Neural progenitor cell (in vitro differentiated cells): ENCODE measurements around the gene SEMA7A. TPM values are rescaled to one million over a fixed set of nuclear protein-coding genes. Genes with fewer than 3 reads are reported as not detected.

Source experiments
- DNase-seq: peaks from one replicate; pipeline ENCODE4 v3.0.0-alpha.2; 2016; ENCODE audit warnings: low spot score
- H2AFZ ChIP-seq: fragments of 200-600 bp; sonication (generic); replicated peaks from 2 replicates; pipeline ENCODE4 v1.6.1; 2016; ENCODE audit warnings: antibody characterized with exemption
- H3F3A ChIP-seq: fragments of 200-600 bp; sonication (generic); 2 replicates; pipeline ENCODE4 v1.6.1; 2016; ENCODE audit warnings: antibody characterized with exemption, low read depth
- H3K27ac ChIP-seq: fragments of 200-600 bp; sonication (generic); 2 replicates; pipeline ENCODE4 v1.5.1; 2016; ENCODE audit warnings: mild to moderate bottlenecking
- H3K27me3 ChIP-seq: fragments of 200-600 bp; sonication (generic); 2 replicates; pipeline ENCODE4 v1.6.1; 2016; ENCODE audit warnings: mild to moderate bottlenecking, moderate library complexity
- H3K36me3 ChIP-seq: fragments of 200-600 bp; sonication (generic); 2 replicates; pipeline ENCODE4 v1.5.1; 2016
- H3K4me1 ChIP-seq: fragments of 200-600 bp; sonication (generic); 2 replicates; pipeline ENCODE4 v1.6.1; 2016; ENCODE audit warnings: mixed run types
- H3K4me2 ChIP-seq: fragments of 200-600 bp; sonication (generic); 2 replicates; pipeline ENCODE4 v1.6.1; 2016
- H3K4me3 ChIP-seq: fragments of 200-600 bp; sonication (generic); 2 replicates; pipeline ENCODE4 v1.5.1; 2016
- H3K79me2 ChIP-seq: fragments of 200-600 bp; sonication (generic); 2 replicates; pipeline ENCODE4 v1.6.1; 2016; ENCODE audit warnings: low read depth
- H3K9ac ChIP-seq: fragments of 200-600 bp; sonication (generic); 2 replicates; pipeline ENCODE4 v1.6.1; 2016
- H3K9me3 ChIP-seq: fragments of 200-600 bp; sonication (generic); 2 replicates; pipeline ENCODE4 v1.5.1; 2016; ENCODE audit warnings: low read depth
- H4K20me1 ChIP-seq: fragments of 200-600 bp; sonication (generic); 2 replicates; pipeline ENCODE4 v1.6.1; 2016; ENCODE audit warnings: low read depth
- H3K27ac Mint-ChIP-seq: 3 replicates; pipeline ENCODE4 v1.8.0; 2021; ENCODE audit warnings: mixed read lengths
- H3K27me3 Mint-ChIP-seq: 2 replicates; pipeline ENCODE4 v1.8.0; 2022; ENCODE audit warnings: low read depth, mild to moderate bottlenecking, inconsistent platforms, moderate library complexity, mixed read lengths; ENCODE audit not compliant: insufficient read depth
- H3K36me3 Mint-ChIP-seq: 3 replicates; pipeline ENCODE4 v1.8.0; 2021; ENCODE audit warnings: mixed read lengths
- H3K4me1 Mint-ChIP-seq: 3 replicates; pipeline ENCODE4 v1.8.0; 2021; ENCODE audit warnings: mixed read lengths
- H3K4me3 Mint-ChIP-seq: 3 replicates; pipeline ENCODE4 v1.8.0; 2021; ENCODE audit warnings: mild to moderate bottlenecking, moderate library complexity, mixed read lengths
- H3K9me3 Mint-ChIP-seq: 3 replicates; pipeline ENCODE4 v1.8.0; 2020; ENCODE audit warnings: mixed read lengths
- CTCF ChIP-seq: fragments of 200-600 bp; sonication (generic); IDR thresholded peaks from 2 replicates; pipeline ENCODE4 v1.5.1; 2017; ENCODE audit warnings: antibody characterized with exemption, mild to moderate bottlenecking
- EZH2 ChIP-seq: fragments of 200-600 bp; sonication (generic); IDR thresholded peaks from 2 replicates; pipeline ENCODE4 v1.6.1; 2017; ENCODE audit warnings: antibody characterized with exemption, mild to moderate bottlenecking, moderate library complexity
- EZH2phosphoT487 ChIP-seq: fragments of 200-600 bp; sonication (generic); IDR thresholded peaks from 2 replicates; pipeline ENCODE4 v1.6.1; 2017; ENCODE audit warnings: antibody characterized with exemption
- total RNA-seq: library from RNA; depleted of rRNA; stranded (reverse); fragments of >200 nt; gene quantifications from 2 replicates; pipeline ENCODE4 v1.2.3, GENCODE V29; 2015; ENCODE audit warnings: low replicate concordance

SEMA7A gene
- total RNA-seq, 1 donor from 2014 or later: 3.5 TPM

DNA sequence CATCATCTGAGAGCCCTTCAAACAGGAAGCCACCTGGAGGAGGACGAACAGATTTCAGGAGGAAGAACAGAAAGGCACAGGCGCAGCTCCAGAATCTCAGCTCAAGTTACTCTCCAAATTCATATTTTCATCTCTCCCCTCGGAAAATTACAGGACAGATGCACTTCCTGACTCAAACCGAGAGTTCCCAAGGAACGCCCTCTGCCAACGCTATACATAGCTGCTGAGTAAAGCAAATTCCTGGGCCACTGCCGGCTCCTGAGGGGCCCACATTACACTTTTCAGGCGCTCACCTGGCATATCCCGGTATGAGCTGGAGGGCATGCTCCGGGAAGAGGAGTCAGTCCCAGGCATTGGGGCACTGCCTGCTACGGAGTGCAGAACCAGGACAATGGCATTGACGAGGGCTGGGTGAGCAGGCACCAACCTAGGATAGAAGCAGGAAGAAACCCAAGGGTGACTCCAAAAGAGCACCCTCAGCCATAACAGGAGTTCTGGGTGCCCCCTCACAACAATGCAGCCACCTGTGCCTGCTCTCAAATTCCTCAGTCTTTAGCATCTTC, 16.0 kb upstream of the SEMA7A start:
- Mint-ChIP-seq H3K9me3 (no peaks in the 10 kb centered on the region), H3K4me1 (peaks cover 25% of the 10 kb centered on the region)

DNA sequence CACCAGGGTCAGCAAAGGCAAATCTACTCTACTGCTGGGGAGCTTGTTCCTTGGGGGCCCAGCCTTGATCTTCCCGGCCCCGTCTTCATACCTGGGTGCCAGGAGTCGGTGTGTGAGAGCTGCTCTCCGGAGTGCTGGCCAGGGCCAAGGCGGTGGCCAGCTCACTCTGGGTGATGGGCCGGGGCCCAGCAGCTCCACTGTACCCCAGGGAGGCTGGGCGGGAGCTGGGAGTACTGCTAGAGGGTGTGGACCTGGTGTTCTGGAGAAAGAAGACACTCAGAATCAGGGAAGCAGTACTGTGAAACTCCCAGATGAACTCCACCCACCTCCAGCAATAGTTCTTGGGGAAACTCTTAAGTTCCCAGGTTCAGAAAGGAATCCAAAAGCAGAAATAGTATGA, 15.3 kb upstream of the SEMA7A start:
- H3K27ac Mint-ChIP-seq: no peak overlapping the region
- H3K27me3 ChIP-seq: no peaks in the 10 kb centered on the region
- no peaks in the 10 kb centered on the region for H4K20me1 ChIP-seq
- peaks cover 5% of the 10 kb centered on the region for H3K4me1 ChIP-seq
- no peak overlapping the region for H3K4me2 ChIP-seq
- no peaks in the 10 kb centered on the region for H3K36me3 ChIP-seq
- H3F3A ChIP-seq: peaks cover 5% of the 10 kb centered on the region
- H3K9me3 ChIP-seq: no peaks in the 10 kb centered on the region
- peaks cover 19% of the 10 kb centered on the region for H3K4me1 Mint-ChIP-seq
- no peak overlapping the region for H3K4me3 Mint-ChIP-seq
- H3K79me2 ChIP-seq: no peaks in the 10 kb centered on the region
- no peak for DNase-seq
- H3K27me3 Mint-ChIP-seq: peaks cover 6% of the 10 kb centered on the region
- peaks cover 38% of the 10 kb centered on the region for H3K36me3 Mint-ChIP-seq
- H3K9ac ChIP-seq: no peak overlapping the region
- no peak overlapping the region for H2AFZ ChIP-seq
- TF ChIP-seq EZH2 (no peak), CTCF (no peak), EZH2phosphoT487 (no peak)
- H3K4me3 ChIP-seq: no peak overlapping the region
- H3K27ac ChIP-seq: no peak overlapping the region
- no peaks in the 10 kb centered on the region for H3K9me3 Mint-ChIP-seq

More for the DNA sequence above, 16.0 kb upstream of the SEMA7A start:
- Mint-ChIP-seq H3K27ac (no peak overlapping the region), H3K27me3 (peaks cover 6% of the 10 kb centered on the region), H3K36me3 (peaks cover 33% of the 10 kb centered on the region), H3K4me3 (no peak overlapping the region)
- no peak overlapping the region for H3K4me3 ChIP-seq
- no peak overlapping the region for H3K9ac ChIP-seq
- H3K79me2 ChIP-seq: no peaks in the 10 kb centered on the region
- H3K27ac ChIP-seq: no peak overlapping the region
- peaks cover 6% of the 10 kb centered on the region for H3K4me1 ChIP-seq
- H2AFZ ChIP-seq: no peak overlapping the region
- no peak for TF ChIP-seq EZH2phosphoT487
- peaks cover 10% of the 10 kb centered on the region for H3F3A ChIP-seq
- no peaks in the 10 kb centered on the region for H4K20me1 ChIP-seq
- no peak for DNase-seq
- no peak overlapping the region for H3K4me2 ChIP-seq
- H3K36me3 ChIP-seq: no peaks in the 10 kb centered on the region
- no peaks in the 10 kb centered on the region for H3K27me3 ChIP-seq
- no peaks in the 10 kb centered on the region for H3K9me3 ChIP-seq

DNA sequence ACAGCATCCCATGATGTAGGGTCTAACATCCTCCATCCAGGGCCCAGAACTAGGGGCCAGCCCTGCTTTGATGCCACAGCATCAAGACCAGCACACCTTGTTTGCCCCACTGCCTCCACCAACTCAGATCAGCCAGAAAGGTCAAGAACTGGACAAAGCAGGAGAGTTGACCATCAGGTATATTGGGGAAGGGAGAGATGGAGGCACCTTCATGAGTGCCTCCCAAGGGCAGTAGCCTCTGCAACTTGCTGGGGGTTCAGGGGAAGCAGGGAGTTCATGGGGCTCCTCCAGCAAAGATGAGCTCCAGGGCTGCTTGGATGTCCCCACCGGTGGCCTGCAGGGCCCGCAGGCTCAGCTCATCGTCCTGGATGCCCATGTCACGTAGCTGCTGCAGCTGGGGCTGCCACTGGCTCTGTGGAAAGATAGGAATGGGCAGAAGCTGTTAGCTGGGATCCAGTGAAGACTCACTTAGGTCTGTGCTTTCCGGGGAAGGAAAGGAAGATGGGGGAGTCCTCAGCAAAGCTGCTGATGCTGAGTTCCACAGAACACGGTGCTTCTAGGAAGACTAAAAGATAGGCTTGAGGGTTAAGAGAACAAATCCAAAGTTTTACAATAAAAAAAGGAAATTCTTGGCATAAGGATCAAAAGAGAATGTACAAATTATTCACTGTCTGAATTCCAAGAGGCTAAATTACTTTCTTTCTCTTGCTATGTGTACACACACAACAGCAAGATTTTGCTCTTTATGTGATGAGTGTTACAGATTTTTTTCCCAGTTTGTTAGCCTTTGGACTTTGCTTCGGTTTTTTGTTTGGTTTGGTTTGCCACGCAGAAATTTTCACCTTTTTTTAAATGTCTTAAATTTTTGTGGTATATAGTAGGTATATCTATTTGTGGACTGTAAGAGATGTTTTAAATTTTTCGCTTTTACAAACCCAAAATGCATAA, 12.3 kb upstream of the SEMA7A start:
- no peak overlapping the region for H3K9ac ChIP-seq
- no peak overlapping the region for H3K4me3 ChIP-seq
- H3K4me2 ChIP-seq: no peak overlapping the region
- peaks cover 27% of the 10 kb centered on the region for H3K36me3 Mint-ChIP-seq
- H3K27me3 Mint-ChIP-seq: peaks cover 3% of the 10 kb centered on the region
- H3K27me3 ChIP-seq: no peaks in the 10 kb centered on the region
- H3K36me3 ChIP-seq: no peaks in the 10 kb centered on the region
- no peaks in the 10 kb centered on the region for H3K9me3 ChIP-seq
- no peak for DNase-seq
- H3K27ac ChIP-seq: no peak overlapping the region
- no peak overlapping the region for H3K27ac Mint-ChIP-seq
- H3K4me3 Mint-ChIP-seq: no peak overlapping the region
- no peaks in the 10 kb centered on the region for H3F3A ChIP-seq
- no peaks in the 10 kb centered on the region for H4K20me1 ChIP-seq
- no peaks in the 10 kb centered on the region for H3K79me2 ChIP-seq
- peaks cover 12% of the 10 kb centered on the region for H3K4me1 Mint-ChIP-seq
- H3K4me1 ChIP-seq: peaks cover 6% of the 10 kb centered on the region
- TF ChIP-seq CTCF (no peak), EZH2phosphoT487 (no peak), EZH2 (no peak)
- H2AFZ ChIP-seq: no peak overlapping the region
- H3K9me3 Mint-ChIP-seq: no peaks in the 10 kb centered on the region
